BLaER1 (cell line): ENCODE measurements around the gene C1QTNF1.
A peak's percentile ranks its signal among the peaks of the same experiment; 100 is the strongest.

Experiments
- H3K27ac ChIP-seq: shearing (Covaris generic); formaldehyde crosslinking; 2 replicates; pipeline ENCODE4 v1.8.1; 2022
- H3K27me3 ChIP-seq: shearing (Covaris generic); formaldehyde crosslinking; 2 replicates; pipeline ENCODE4 v1.8.1; 2022
- H3K36me3 ChIP-seq: shearing (Covaris generic); formaldehyde crosslinking; 2 replicates; pipeline ENCODE4 v1.8.1; 2022
- H3K4me1 ChIP-seq: shearing (Covaris generic); formaldehyde crosslinking; 2 replicates; pipeline ENCODE4 v1.8.1; 2022
- H3K4me2 ChIP-seq: shearing (Covaris generic); formaldehyde crosslinking; 2 replicates; pipeline ENCODE4 v1.8.1; 2022
- H3K4me3 ChIP-seq: shearing (Covaris generic); formaldehyde crosslinking; 2 replicates; pipeline ENCODE4 v1.8.1; 2022
- H3K9ac ChIP-seq: shearing (Covaris generic); formaldehyde crosslinking; 2 replicates; pipeline ENCODE4 v1.8.1; 2022
- H3K9me3 ChIP-seq: shearing (Covaris generic); formaldehyde crosslinking; 2 replicates; pipeline ENCODE4 v1.8.1; 2022
- H4K20me1 ChIP-seq: shearing (Covaris generic); formaldehyde crosslinking; 2 replicates; pipeline ENCODE4 v1.8.1; 2022
- Cebpa-rat ChIP-seq: shearing (Covaris generic); IDR thresholded peaks from 2 replicates; pipeline ENCODE4 v1.8.1; 2022

C1QTNF1 gene

DNA sequence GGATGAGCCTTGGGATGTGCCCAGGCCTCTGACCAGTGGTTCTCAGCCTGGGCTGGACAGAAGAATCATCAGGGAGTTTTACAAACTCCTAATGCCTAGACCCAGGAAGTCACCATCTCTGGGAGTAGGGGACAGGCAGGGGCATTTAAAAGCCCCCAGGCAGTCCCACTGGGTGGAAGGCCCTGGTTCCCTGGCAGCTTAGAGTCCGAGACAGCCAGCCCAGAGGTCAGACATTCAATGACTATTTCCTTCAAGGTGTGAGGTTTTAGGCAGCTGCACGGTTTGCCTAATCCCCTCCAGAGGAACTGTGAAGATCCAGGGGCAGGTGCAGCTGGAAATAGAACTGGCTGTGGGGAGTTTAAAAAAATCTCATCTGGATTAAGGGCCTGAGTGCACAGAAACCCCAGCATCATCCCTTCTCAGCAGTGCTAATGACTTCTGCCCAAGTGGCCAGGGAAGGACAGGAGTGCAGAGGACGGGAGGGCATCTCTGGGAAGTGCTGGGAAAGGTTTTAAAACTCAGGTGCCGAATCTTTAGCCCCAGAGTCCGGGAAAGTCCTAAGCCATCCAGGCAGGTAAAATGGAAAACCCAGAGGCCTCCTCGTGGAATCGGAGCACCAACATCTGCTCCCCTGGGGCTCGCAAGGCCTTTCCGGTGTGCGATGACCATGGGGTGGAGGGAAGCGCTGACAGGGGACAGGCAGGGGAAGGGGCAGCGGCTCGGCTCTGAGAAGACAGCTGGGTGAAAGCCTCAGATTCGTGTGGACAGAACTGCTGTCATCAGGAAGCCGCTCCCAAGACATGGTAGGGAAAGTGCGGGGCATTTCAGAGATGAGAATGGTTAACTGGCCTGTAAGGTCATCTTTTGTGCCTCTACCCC is 42.7 kb upstream of the C1QTNF1 start:
- peak overlapping the region; percentile 87 for H3K27ac ChIP-seq
- peak overlapping the region; percentile 97 for H3K4me2 ChIP-seq
- H3K27me3 ChIP-seq: no peaks in the 10 kb centered on the region
- H3K9ac ChIP-seq: peak overlapping the region; percentile 73
- TF ChIP-seq Cebpa-rat: no peak
- H3K9me3 ChIP-seq: no peaks in the 10 kb centered on the region
- H4K20me1 ChIP-seq: peaks cover 20% of the 10 kb centered on the region; the same call in 1 of the 2 replicates
- H3K4me1 ChIP-seq: peaks cover 67% of the 10 kb centered on the region
- peaks cover 9% of the 10 kb centered on the region; the same call in 1 of the 2 replicates for H3K36me3 ChIP-seq
- H3K4me3 ChIP-seq: no peak overlapping the region; the same call in 1 of the 2 replicates

DNA sequence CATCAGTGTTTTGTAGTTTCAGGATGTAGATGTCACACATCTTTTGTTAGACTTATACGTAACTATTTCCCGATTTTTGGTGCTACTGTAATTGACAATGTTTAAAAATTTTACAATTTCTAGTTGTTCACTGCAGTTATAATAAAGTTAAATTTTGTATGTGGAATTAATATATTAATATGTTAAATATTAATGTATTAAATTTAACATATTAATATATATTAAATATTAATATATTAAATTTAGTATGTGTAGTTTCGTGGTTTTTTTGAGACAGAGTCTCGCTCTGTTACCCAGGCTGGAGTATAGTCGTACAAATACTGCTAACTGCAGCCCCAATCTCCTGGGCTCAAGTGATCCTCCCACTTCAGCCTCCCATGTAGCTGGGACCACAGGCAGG is 38.6 kb upstream of the C1QTNF1 start:
- Histone ChIP-seq H3K27me3 (no peaks in the 10 kb centered on the region), H3K4me1 (peaks cover 54% of the 10 kb centered on the region), H3K36me3 (peaks cover 13% of the 10 kb centered on the region), H3K9ac (no peak overlapping the region), H3K27ac (no peak overlapping the region), H3K4me2 (peak overlapping the region; percentile 75; the same call in 1 of the 2 replicates), H3K9me3 (no peaks in the 10 kb centered on the region), H4K20me1 (no peaks in the 10 kb centered on the region), H3K4me3 (no peak overlapping the region)
- TF ChIP-seq Cebpa-rat: no peak

DNA sequence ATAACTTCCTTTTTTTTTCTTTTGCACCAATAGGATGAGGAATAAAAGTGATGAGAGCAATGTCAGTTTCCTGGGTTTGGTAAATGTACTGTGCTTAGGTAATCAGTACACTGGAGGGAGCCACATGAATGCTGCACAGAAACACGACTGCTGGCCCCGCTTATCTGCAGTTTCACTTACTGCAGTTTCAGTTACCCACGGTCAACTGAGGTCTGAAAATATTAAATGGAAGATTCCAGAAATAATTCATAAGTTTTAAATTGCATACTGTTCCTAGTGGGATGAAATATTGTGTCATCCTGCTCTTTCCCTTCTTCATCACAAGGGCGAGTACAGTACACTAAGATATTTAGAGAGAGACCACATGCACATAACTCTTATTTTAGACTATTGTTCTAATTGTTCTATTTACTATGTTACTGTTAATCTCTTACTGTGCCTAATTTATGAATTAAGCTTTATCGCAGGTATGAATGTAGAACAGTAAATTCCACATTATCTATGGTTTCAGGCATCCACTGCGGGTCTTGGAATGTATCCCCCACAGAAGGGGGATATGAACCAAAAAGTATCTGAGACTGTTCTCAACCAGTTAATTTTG is 37.8 kb upstream of the C1QTNF1 start:
- H3K27ac ChIP-seq: peak overlapping the region; percentile 1; the same call in 1 of the 2 replicates
- H3K9me3 ChIP-seq: no peaks in the 10 kb centered on the region
- no peak overlapping the region for H3K9ac ChIP-seq
- peaks cover 46% of the 10 kb centered on the region for H3K4me1 ChIP-seq
- H3K27me3 ChIP-seq: no peaks in the 10 kb centered on the region
- H3K36me3 ChIP-seq: peaks cover 21% of the 10 kb centered on the region
- H3K4me2 ChIP-seq: peak overlapping the region; percentile 75
- TF ChIP-seq Cebpa-rat: no peak
- no peak overlapping the region for H3K4me3 ChIP-seq
- H4K20me1 ChIP-seq: peaks cover 1% of the 10 kb centered on the region; the same call in 1 of the 2 replicates

DNA sequence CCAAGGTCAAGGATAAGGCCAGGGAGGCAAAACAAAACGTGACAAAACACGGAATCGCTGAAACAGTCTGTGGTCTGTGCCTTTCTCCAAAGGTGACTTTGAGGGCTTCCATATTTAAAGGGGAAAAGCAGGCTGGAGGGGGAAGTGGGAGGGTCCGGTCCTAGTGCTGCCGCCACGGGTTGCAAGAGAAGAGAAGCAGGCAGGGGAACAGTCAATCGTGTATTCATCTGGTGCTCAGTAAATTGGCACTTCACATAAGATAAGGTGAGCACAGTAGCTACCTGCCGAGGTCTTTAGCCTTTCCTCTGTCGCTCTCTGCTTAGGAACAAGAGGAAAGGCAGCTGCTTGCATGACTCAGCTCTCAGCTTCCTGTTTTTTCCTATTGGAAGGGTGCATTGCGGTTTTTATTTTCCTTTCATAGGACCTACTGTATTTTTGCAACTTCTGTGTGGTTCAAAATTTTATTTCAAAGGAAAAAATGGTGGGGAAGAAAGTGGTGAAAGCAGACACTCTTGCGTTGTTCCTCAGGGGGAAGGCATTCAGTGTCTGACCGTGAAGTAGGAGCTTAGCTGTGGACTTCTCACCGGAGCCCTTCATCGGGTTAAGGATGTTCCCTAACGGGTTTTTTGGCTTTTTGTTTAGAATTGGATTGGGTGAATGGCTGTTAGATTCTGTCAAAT is 37.2 kb upstream of the C1QTNF1 start:
- TF ChIP-seq Cebpa-rat: no peak
- Histone ChIP-seq H3K36me3 (peaks cover 27% of the 10 kb centered on the region), H3K4me2 (peak overlapping the region; percentile 75), H3K4me1 (peaks cover 40% of the 10 kb centered on the region), H3K27me3 (no peaks in the 10 kb centered on the region), H3K27ac (peak overlapping the region; percentile 1; the same call in 1 of the 2 replicates), H3K4me3 (no peak overlapping the region), H3K9ac (no peak overlapping the region), H4K20me1 (peaks cover 8% of the 10 kb centered on the region; the same call in 1 of the 2 replicates), H3K9me3 (no peaks in the 10 kb centered on the region)

GRCh38 chr17:78988152-78988551 is 35.8 kb upstream of the C1QTNF1 start:
- H3K9me3 ChIP-seq: no peaks in the 10 kb centered on the region
- no peak for TF ChIP-seq Cebpa-rat
- H3K4me3 ChIP-seq: no peak overlapping the region
- no peak overlapping the region for H3K9ac ChIP-seq
- H3K36me3 ChIP-seq: peaks cover 41% of the 10 kb centered on the region
- peaks cover 37% of the 10 kb centered on the region for H3K4me1 ChIP-seq
- H3K27ac ChIP-seq: no peak overlapping the region
- no peaks in the 10 kb centered on the region for H3K27me3 ChIP-seq
- peak overlapping the region; percentile 75 for H3K4me2 ChIP-seq
- H4K20me1 ChIP-seq: peaks cover 21% of the 10 kb centered on the region

- peaks cover 36% of the 10 kb centered on the region for H3K4me1 ChIP-seq
- no peak overlapping the region for H3K4me2 ChIP-seq
- H3K9me3 ChIP-seq: no peaks in the 10 kb centered on the region
- H3K9ac ChIP-seq: no peak overlapping the region
- no peak for TF ChIP-seq Cebpa-rat
- no peak overlapping the region for H3K4me3 ChIP-seq
- H3K27me3 ChIP-seq: no peaks in the 10 kb centered on the region
- H4K20me1 ChIP-seq: peaks cover 45% of the 10 kb centered on the region
- H3K36me3 ChIP-seq: peaks cover 64% of the 10 kb centered on the region
- H3K27ac ChIP-seq: no peak overlapping the region
Measured at GRCh38 chr17:78990349-78991016, 33.5 kb upstream of the C1QTNF1 start.

- Histone ChIP-seq H3K27me3 (no peaks in the 10 kb centered on the region), H4K20me1 (peaks cover 52% of the 10 kb centered on the region), H3K4me1 (peaks cover 29% of the 10 kb centered on the region), H3K9ac (no peak overlapping the region), H3K4me3 (no peak overlapping the region), H3K4me2 (no peak overlapping the region), H3K9me3 (no peaks in the 10 kb centered on the region), H3K36me3 (peaks cover 71% of the 10 kb centered on the region), H3K27ac (no peak overlapping the region)
- no peak for TF ChIP-seq Cebpa-rat
Measured at GRCh38 chr17:78991017-78991738, 32.8 kb upstream of the C1QTNF1 start.

DNA sequence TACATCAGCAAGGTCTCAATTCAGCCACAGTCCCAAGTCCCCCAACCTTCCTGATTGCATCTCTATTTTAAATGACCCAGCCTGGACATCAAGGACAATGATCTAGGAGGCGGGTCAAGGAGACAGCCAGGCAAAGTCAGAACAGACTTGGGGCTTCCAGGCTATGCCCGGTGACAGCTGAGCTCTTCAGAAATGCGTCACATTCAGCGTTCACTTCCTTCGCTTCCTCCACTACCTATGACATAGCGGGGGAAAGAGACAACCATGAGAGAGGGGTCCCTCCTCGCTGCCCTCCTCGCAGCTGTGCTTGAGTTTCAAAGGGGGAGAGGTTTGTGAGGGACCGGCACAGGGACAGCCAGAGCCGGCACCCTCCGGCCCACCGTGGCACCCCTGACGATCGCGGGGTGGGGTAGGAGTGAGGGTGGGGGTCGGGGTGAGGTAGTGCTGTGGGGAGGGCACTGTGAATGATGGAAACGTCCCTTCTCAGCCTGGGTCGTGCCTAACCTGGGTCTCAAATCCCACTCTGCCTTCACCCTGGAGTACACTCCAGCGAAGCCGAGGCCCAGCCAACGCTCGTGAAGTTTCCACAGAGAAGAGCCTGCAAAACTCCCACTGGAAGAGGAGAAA is 31.9 kb upstream of the C1QTNF1 start:
- Histone ChIP-seq H3K27ac (no peak overlapping the region), H3K4me2 (no peak overlapping the region), H3K9ac (no peak overlapping the region), H3K4me3 (no peak overlapping the region), H4K20me1 (peaks cover 60% of the 10 kb centered on the region), H3K27me3 (no peaks in the 10 kb centered on the region), H3K9me3 (no peaks in the 10 kb centered on the region), H3K4me1 (peaks cover 21% of the 10 kb centered on the region), H3K36me3 (peaks cover 79% of the 10 kb centered on the region)
- no peak for TF ChIP-seq Cebpa-rat
